Panc1 (cell line): ENCODE data around the gene NEGR1. TPM values are rescaled to one million over a fixed set of nuclear protein-coding genes. Genes with fewer than 3 reads are reported as not detected.

Experiments used
- ATAC-seq: fragments of 200-7000 bp; cut with Tn5 transposase; 2 replicates; pipeline ENCODE4 v1.9.1; 2020; ENCODE audit warnings: mild to moderate bottlenecking, moderate library complexity
- BruUV-seq: library from RNA; stranded (reverse); fragments of 400-500 nt; replicated peaks from 2 replicates; lab custom pipeline; 2021; lab: Mats Ljungman, UMichigan
- CTCF ChIA-PET: fragments of 300-600 bp; sonication (Branson Sonifier 250); formaldehyde crosslinking; loops from one replicate; lab custom pipeline; 2022; ENCODE audit warnings: antibody characterized with exemption; lab: Charles Lee
- POLR2A ChIA-PET: fragments of 300-600 bp; sonication (Branson Sonifier 250); formaldehyde crosslinking; loops from one replicate; lab custom pipeline; 2022; ENCODE audit warnings: antibody characterized with exemption; lab: Charles Lee
- DNase-seq: peaks from one replicate; pipeline ENCODE4 v3.0.0-alpha.2; 2010; ENCODE audit warnings: low read depth, low spot score
- H3K27ac ChIP-seq: 2 replicates; pipeline ENCODE4 v1.5.1; 2011; ENCODE audit warnings: mild to moderate bottlenecking, low read length, inconsistent platforms
- H3K27me3 ChIP-seq: fragments of 200-500 bp; sonication (Bioruptor generic); 2 replicates; pipeline ENCODE4 v1.6.0; 2014; ENCODE audit warnings: low read length, inconsistent platforms; ENCODE audit not compliant: control insufficient read depth, insufficient read depth
- H3K36me3 ChIP-seq: fragments of 200-500 bp; sonication (Bioruptor generic); 2 replicates; pipeline ENCODE4 v1.5.1; 2014; ENCODE audit warnings: inconsistent platforms, mild to moderate bottlenecking, low read length, moderate library complexity; ENCODE audit not compliant: control insufficient read depth, insufficient read depth
- H3K4me1 ChIP-seq: 2 replicates; pipeline ENCODE4 v1.5.1; 2011; ENCODE audit warnings: inconsistent platforms, mild to moderate bottlenecking, low read length, moderate library complexity; ENCODE audit not compliant: control insufficient read depth, insufficient read depth
- H3K4me3 ChIP-seq, 2 experiments: 2 replicates each; pipeline ENCODE4 v1.5.1; 2011 to 2012; ENCODE audit warnings: low read depth in 2 of 2, low read length in 2 of 2, mild to moderate bottlenecking in 2 of 2, inconsistent platforms in 1 of 2, moderate library complexity in 1 of 2
- H3K9me3 ChIP-seq: fragments of 200-500 bp; sonication (Bioruptor generic); 2 replicates; pipeline ENCODE4 v1.5.1; 2014; ENCODE audit warnings: low read depth, mild to moderate bottlenecking, inconsistent platforms, low read length, moderate library complexity; ENCODE audit not compliant: control insufficient read depth, insufficient read depth
- POLR2AphosphoS5 ChIP-seq: IDR thresholded peaks from 2 replicates; pipeline ENCODE4 v1.6.1; 2012; ENCODE audit warnings: mild to moderate bottlenecking, low read depth, low read length, moderate library complexity
- SIN3A ChIP-seq: IDR thresholded peaks from 2 replicates; pipeline ENCODE4 v1.6.1; 2012; ENCODE audit warnings: low read depth, mild to moderate bottlenecking, low read length, moderate library complexity, borderline replicate concordance; ENCODE audit not compliant: insufficient read depth
- TCF7L2 ChIP-seq: IDR thresholded peaks from 2 replicates; pipeline ENCODE4 v1.6.1; 2011; ENCODE audit warnings: mild to moderate bottlenecking, low read depth, low read length, inconsistent platforms
- in situ Hi-C: cut with HindIII; loops from 2 replicates; pipeline ENCODE4 v1.10.0; 2016; ENCODE audit warnings: low sequenced_read_pairs, low pct_unique_long_range_greater_than_20kb
- intact Hi-C: fragments of 100-400 bp; cut with micrococcal nuclease; formaldehyde crosslinking; loops from one replicate; pipeline ENCODE4 v1.10.0; 2022; ENCODE audit not compliant: unreplicated experiment
- total RNA-seq: library from RNA; stranded (reverse); gene quantifications from one replicate; pipeline ENCODE4 v1.2.1, GENCODE V29; 2021; ENCODE audit not compliant: unreplicated experiment
- TF ChIP-seq, protein P1 (sequence below), 2 experiments: IDR thresholded peaks; 2 replicates each; pipeline ENCODE4 v1.6.1; 2011 to 2012; ENCODE audit warnings: low read depth in 2 of 2, control low read depth in 1 of 2, low read length in 1 of 2, mild to moderate bottlenecking in 1 of 2, moderate library complexity in 1 of 2; ENCODE audit not compliant: insufficient read depth in 1 of 2
- TF ChIP-seq, protein P2 (sequence below): fragments of 450-650 bp; IDR thresholded peaks from 2 replicates; pipeline ENCODE4 v1.5.1; 2017; ENCODE audit warnings: mild to moderate bottlenecking

Gene NEGR1
- total RNA-seq, 1 experiment from 2014 or later, result 2.7 TPM

DNA sequence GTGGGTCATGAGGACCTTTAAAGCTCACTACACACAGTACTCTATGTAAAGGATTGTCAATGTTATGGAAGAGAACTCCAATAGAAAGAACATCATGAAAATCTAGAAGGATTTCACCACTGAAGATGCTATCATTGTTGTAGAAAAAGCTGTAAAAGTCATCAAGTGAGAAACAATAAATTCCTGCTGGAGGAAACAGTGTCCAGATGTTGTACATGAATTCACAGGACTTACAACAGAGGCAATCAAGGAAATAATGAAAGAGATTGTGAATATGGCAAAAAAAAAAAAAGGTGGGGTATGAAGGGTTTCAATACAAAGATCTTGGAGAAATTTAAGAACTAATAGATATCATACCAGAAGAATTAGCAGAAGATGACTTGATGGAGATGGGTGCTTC, 846.4 kb downstream of the NEGR1 start:
- ChIA-PET CTCF (no interaction called here), POLR2A (no interaction called here)
- H3K4me3 ChIP-seq, result no peak overlapping the region
- DNase-seq, result no peak
- in situ Hi-C loops (no loop called here), intact Hi-C loops (no loop called here)
- no peak overlapping the region for H3K27ac ChIP-seq
- H3K36me3 ChIP-seq, result no peaks in the 10 kb centered on the region
- no peak for ATAC-seq
- H3K4me1 ChIP-seq, result no peaks in the 10 kb centered on the region
- TF ChIP-seq TCF7L2, result no peak
- BruUV-seq, result no TSS peak
- no peaks in the 10 kb centered on the region for H3K27me3 ChIP-seq
- no peaks in the 10 kb centered on the region for H3K9me3 ChIP-seq

DNA sequence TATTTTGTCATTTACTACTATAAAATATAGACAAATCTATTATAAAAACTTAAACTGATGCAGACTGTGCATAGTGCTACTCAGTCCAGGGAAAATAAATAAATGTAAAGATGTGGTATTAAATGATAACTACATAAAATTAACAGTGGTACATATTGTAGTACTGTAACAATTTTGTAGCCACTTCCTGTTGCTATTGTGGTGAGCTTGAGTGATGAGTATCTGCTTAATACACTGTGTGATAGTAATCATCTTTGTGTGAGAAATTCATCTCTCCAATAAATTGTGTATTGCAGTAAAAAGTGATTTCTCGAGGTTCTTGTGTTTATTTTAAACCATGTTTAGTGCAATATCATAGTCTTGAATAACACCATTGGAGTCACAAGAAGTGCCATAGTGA, 848.1 kb downstream of the NEGR1 start:
- Histone ChIP-seq H3K4me3 (no peak overlapping the region), H3K27ac (no peak overlapping the region), H3K4me1 (no peaks in the 10 kb centered on the region), H3K36me3 (no peaks in the 10 kb centered on the region), H3K27me3 (no peaks in the 10 kb centered on the region), H3K9me3 (no peaks in the 10 kb centered on the region)
- no TSS peak for BruUV-seq
- in situ Hi-C loops, result no loop called here
- intact Hi-C loops, result no loop called here
- no peak for ATAC-seq
- ChIA-PET POLR2A (no interaction called here), CTCF (no interaction called here)
- DNase-seq, result no peak
- TF ChIP-seq TCF7L2, result no peak

DNA sequence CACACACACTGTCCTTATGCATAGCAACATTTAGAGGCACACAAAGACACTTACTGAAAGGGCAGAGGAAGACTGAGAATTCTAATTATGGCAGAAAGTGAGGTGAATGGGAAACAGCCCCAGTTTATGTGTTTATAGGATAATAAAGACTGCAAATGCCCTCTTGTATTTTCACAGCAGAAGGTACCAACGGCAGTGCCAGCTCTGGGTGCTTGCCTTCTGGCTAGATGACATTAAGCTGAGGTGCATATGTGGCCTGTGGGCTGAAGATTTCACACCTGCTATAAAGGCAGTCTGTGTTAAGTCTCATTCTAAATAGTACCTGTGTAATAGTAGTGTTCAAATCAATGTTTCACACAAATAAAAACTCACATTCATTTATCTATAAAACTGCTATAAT, 854.3 kb downstream of the NEGR1 start:
- ATAC-seq (no peak), DNase-seq (no peak)
- intact Hi-C loops, result no loop called here
- no TSS peak for BruUV-seq
- no peaks in the 10 kb centered on the region for H3K4me1 ChIP-seq
- no peak for TF ChIP-seq POLR2AphosphoS5
- TF ChIP-seq, protein P1, sequence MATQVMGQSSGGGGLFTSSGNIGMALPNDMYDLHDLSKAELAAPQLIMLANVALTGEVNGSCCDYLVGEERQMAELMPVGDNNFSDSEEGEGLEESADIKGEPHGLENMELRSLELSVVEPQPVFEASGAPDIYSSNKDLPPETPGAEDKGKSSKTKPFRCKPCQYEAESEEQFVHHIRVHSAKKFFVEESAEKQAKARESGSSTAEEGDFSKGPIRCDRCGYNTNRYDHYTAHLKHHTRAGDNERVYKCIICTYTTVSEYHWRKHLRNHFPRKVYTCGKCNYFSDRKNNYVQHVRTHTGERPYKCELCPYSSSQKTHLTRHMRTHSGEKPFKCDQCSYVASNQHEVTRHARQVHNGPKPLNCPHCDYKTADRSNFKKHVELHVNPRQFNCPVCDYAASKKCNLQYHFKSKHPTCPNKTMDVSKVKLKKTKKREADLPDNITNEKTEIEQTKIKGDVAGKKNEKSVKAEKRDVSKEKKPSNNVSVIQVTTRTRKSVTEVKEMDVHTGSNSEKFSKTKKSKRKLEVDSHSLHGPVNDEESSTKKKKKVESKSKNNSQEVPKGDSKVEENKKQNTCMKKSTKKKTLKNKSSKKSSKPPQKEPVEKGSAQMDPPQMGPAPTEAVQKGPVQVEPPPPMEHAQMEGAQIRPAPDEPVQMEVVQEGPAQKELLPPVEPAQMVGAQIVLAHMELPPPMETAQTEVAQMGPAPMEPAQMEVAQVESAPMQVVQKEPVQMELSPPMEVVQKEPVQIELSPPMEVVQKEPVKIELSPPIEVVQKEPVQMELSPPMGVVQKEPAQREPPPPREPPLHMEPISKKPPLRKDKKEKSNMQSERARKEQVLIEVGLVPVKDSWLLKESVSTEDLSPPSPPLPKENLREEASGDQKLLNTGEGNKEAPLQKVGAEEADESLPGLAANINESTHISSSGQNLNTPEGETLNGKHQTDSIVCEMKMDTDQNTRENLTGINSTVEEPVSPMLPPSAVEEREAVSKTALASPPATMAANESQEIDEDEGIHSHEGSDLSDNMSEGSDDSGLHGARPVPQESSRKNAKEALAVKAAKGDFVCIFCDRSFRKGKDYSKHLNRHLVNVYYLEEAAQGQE (IDR thresholded peaks at IDR 0.05; ENCODE audit: insufficient read depth in 1 of 2, low read depth in 2 of 2, low read length in 1 of 2), result no peak
- no peaks in the 10 kb centered on the region for H3K36me3 ChIP-seq
- POLR2A ChIA-PET, result no interaction called here
- CTCF ChIA-PET, result no interaction called here
- H3K27ac ChIP-seq, result no peak overlapping the region
- in situ Hi-C loops, result no loop called here
- no peaks in the 10 kb centered on the region for H3K9me3 ChIP-seq
- no peaks in the 10 kb centered on the region for H3K27me3 ChIP-seq
- H3K4me3 ChIP-seq, result no peak overlapping the region

DNA sequence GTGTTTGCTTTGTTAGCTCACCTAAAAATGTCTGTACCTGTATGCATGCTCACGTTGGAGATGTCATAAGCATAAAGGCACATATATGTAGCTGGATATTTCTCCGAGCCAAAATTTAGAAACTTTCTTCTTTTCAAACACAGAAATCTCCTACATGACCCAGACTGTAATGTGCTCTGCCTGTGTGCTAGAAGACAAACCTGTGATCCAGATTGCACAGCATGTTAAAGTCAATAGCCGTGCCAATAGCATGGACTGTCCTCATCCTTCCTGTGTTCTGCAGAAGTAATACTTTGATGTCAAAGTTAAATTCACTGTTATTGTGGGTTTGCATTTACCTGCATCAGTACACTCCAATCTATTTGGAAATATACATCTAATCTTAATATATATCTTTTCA, 855.3 kb downstream of the NEGR1 start:
- ChIA-PET CTCF (no interaction called here), POLR2A (no interaction called here)
- Histone ChIP-seq H3K9me3 (no peaks in the 10 kb centered on the region), H3K27me3 (no peaks in the 10 kb centered on the region), H3K4me1 (no peaks in the 10 kb centered on the region), H3K36me3 (no peaks in the 10 kb centered on the region), H3K27ac (no peak overlapping the region), H3K4me3 (no peak overlapping the region)
- TF ChIP-seq TCF7L2 (no peak), SIN3A (no peak), POLR2AphosphoS5 (no peak)
- TF ChIP-seq, protein P2, sequence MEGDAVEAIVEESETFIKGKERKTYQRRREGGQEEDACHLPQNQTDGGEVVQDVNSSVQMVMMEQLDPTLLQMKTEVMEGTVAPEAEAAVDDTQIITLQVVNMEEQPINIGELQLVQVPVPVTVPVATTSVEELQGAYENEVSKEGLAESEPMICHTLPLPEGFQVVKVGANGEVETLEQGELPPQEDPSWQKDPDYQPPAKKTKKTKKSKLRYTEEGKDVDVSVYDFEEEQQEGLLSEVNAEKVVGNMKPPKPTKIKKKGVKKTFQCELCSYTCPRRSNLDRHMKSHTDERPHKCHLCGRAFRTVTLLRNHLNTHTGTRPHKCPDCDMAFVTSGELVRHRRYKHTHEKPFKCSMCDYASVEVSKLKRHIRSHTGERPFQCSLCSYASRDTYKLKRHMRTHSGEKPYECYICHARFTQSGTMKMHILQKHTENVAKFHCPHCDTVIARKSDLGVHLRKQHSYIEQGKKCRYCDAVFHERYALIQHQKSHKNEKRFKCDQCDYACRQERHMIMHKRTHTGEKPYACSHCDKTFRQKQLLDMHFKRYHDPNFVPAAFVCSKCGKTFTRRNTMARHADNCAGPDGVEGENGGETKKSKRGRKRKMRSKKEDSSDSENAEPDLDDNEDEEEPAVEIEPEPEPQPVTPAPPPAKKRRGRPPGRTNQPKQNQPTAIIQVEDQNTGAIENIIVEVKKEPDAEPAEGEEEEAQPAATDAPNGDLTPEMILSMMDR, result no peak
- TF ChIP-seq, protein P1 (IDR thresholded peaks at IDR 0.05; ENCODE audit: insufficient read depth in 1 of 2, low read depth in 2 of 2, low read length in 1 of 2), result no peak
- in situ Hi-C loops, result no loop called here
- intact Hi-C loops, result no loop called here
- BruUV-seq, result no TSS peak
- DNase-seq (no peak), ATAC-seq (no peak)
